Measurements from ENCODE around the gene ZNF771.
A peak's percentile ranks its signal among the peaks of the same experiment; 100 is the strongest.
"Not testable (repeated sequence)": the region's sequence is repeated elsewhere in the genome, so short reads cannot be mapped to it uniquely, and the experiment has no call there.

ZNF771 gene

GRCh38 chr16:30434852-30435251, 27.4 kb downstream of the ZNF771 start:
- no peak for DNase-seq (ENCODE audit: low spot score)

DNA sequence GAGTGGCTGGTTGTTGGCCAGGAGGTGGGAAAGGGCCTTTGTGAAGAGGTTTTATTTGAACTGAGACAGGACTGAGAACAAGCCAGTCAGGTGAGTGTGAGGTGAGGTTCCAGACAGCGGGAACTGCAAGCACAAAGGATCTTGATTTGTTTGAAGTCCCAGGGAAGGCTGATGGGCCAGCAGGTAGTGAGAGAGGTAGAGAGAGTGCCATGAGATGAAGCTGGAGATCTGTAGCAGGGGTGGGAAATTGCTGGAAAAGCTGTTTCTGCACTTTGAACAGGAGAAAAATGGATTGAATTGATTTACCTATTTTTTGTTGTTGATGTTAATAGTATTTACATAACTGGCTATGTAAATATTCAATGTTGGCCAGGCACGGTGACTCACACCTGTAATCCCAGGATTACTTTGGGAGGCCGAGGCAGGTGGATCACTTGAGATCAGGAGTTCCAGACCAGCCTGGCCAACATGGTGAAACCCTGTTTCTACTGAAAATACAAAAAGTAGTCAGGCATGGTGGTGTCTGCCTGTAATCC, 30.2 kb downstream of the ZNF771 start:
- DNase-seq (ENCODE audit: low spot score): no peak

DNA sequence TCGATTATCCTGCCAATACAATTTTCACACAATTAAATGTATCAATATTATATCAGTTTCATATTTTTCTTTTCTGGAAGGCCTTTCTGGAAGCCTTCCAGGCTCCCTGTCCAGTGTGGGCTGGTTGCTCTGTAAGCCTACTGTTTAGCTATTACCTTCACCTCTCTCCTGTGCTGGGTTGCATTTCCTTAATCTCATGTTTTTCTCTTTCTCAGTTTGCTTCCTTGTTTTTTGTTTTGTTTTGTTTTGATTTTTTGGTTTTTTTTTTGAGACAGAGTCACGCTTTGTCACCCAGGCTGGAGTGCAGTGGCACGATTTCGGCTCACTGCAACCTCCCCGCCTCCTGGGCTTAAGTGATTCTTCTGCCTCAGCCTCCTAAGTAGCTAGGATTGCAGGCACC, 31.4 kb downstream of the ZNF771 start:
- DNase-seq (ENCODE audit: low spot score): no peak

- no peak for DNase-seq (ENCODE audit: low spot score)
Measured at GRCh38 chr16:30439720-30440348, 32.4 kb downstream of the ZNF771 start.

DNA sequence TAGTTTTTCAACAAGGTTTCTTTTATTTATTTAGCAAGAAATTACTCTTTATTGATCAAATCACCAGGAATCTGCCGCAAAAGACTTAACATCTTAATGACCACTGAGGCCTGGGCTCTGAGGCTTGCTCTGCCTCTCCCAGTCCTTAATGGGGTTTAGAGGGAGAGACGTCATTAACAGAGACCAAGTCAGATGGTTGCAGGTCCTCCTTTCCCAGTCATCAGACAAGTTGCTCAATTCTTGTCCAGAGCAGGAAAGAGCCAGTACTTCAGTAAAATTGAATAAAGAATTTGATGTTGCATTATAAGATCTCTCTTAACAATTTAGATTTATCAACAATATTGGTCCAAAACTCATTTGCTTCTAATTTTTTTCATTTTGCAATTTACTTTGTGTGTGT, 36.2 kb downstream of the ZNF771 start:
- DNase-seq (ENCODE audit: low spot score): no peak

- DNase-seq (ENCODE audit: low spot score): no peak
Measured at GRCh38 chr16:30444231-30445148, 37.1 kb downstream of the ZNF771 start.

GRCh38 chr16:30445149-30445407, 37.7 kb downstream of the ZNF771 start:
- DNase-seq (ENCODE audit: low spot score): no peak

DNA sequence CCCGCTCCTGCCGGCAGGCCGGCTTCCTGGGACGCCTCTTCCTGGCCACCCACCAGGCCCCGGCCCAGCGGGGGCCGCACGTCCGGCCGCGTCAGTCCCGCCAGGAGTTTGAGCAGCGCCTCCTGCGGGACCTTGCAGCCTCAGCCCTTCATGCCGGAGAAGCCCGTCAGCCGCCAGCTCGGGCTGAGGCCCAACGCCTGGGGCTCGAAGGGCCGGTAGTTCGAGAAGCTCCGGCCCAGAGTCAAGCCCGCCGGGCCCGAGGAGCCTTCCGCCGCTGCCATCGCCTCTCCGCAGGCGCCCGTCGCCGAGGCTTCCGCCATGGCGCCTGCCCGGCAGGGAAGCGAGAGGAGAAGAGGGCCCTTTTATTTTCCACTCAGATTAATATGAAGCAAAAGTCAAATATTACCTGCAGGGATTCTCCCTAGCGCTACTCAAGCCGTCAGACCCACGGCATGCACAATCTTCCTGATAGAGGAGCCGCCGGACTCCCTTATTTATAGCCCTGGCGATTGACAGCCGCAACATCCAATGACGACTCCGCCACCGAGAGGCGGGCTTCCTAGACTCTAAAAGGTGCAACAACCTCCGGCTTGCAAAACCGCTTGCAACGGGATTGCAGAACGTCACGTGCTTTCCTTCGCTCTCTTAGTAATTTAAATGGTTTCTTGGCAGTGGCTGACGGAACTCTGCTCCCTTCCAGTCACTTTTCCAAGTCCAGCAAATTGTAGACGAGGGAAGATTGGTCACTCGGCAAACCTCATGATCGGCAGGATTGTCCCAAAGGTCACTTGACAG, 38.2 kb downstream of the ZNF771 start, which contains the start of gene SEPHS2:
TSS of gene SEPHS2 (minus strand) at position 467 of the 795 bp plus-strand sequence. CDS start at position 320, 147 bp downstream.
- peak; percentile 95 for DNase-seq (ENCODE audit: low spot score)

- no peak for DNase-seq (ENCODE audit: low spot score)
Measured at GRCh38 chr16:30446203-30446595, 38.8 kb downstream of the ZNF771 start.

DNA sequence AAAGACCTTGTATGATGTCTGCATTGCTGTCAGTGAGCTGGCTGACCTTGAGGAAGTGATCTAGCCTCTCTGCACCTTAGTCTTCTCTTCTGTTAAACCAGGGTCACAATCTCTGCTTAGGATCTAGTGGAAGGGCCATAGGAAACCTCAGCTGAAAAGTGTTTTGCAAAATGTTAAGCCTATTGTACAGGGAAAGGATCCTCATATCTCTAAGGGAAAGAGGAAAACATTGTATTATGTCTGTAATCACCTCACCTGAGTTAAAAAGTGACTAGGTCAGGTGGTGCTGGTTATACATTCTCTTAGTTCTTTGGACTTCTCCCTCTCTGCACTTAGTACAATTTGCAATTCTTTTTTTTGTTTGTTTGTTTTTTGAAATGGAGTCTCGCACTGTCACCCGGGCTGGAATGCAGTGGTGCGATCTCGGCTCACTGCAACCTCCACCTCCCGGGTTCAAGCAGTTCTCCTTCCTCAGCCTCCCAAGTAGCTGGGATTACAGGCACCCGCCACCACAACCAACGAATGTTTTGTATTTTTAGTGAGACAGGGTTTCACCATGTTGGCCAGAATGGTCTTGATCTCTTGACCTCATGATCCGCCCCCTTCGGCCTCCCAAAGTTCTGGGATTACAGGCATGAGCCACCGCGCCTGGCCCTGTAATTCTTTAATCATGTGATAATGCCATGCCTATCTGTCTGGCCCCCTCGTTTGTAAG, 40.3 kb downstream of the ZNF771 start:
- no peak for DNase-seq (ENCODE audit: low spot score)

DNA sequence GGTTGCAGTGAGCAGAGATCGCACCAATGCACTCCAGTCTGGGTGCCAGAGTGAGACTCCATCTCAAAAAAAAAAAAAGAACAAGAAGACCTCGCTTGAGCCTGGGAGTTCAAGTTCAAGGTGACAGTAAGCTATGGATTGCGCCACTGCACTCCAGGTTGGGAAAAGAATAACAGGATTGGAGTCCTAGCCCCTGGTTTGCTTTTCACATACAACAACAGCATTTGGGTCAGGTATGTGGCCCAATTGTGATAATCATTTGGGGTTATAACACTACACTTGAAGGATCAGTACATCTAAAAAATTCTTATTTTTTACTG, 41.7 kb downstream of the ZNF771 start:
- no peak for DNase-seq (ENCODE audit: low spot score)

DNA sequence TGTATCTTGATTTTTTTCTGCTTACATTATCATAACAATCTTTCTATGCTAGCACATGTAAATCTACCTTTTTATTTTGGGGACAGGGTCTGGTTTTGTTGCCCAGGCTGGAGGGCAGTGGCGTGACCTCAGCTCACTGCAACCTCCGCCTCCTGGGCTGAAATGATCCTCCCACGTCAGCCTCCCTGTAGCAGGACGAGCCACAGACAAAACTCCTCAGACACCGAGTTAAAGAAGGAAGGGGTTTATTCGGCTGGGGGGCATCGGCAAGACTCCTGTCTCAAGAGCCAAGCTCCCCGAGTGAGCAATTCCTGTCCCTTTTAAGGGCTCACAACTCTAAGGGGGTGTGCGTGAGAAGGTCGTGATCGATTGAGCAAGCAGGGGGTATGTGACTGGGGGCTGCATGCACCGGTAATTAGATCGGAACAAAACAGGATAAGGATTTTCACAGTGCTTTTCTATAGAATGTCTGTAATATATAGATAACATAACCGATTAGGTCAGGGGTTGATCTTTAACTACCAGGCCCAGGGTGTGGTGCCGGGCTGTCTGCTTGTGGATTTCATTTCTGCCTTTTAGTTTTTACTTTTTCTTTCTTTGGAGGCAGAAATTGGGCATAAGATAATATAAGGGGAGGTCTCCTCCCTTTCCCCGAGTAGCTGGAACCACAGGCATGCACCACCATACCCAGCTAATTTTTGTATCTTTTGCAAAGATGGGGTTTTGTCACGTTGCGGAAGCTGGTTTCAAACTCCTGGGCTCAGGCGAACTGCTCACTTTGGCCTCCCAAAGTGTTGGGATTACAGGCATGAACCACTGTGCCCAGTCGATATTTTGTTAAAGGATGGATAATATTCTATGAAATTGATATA, 45.5 kb downstream of the ZNF771 start:
- not testable (repeated sequence) for DNase-seq (ENCODE audit: low spot score)

DNA sequence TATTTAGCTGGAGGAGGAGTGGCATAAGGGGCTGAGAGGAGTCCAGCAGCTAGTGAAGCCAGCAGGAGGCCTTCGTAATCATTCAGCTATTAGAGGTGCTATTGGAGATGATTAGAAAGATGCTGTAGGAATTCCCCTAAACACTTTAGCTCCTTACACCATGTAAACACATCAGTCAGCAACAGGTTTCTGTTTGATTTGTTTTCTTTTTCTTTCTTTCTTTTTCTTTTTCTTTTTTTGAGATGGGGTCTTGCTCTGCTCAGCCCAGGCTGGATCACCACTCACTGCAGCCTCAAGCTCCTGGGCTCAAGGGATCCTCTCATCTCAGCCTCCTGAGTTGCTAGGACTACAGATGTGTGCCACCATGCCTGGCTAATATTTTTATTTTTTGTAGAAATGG, 48.9 kb downstream of the ZNF771 start:
- no peak for DNase-seq (ENCODE audit: low spot score)

- no peak for DNase-seq (ENCODE audit: low spot score)
Measured at GRCh38 chr16:30457256-30457655, 49.9 kb downstream of the ZNF771 start.

DNA sequence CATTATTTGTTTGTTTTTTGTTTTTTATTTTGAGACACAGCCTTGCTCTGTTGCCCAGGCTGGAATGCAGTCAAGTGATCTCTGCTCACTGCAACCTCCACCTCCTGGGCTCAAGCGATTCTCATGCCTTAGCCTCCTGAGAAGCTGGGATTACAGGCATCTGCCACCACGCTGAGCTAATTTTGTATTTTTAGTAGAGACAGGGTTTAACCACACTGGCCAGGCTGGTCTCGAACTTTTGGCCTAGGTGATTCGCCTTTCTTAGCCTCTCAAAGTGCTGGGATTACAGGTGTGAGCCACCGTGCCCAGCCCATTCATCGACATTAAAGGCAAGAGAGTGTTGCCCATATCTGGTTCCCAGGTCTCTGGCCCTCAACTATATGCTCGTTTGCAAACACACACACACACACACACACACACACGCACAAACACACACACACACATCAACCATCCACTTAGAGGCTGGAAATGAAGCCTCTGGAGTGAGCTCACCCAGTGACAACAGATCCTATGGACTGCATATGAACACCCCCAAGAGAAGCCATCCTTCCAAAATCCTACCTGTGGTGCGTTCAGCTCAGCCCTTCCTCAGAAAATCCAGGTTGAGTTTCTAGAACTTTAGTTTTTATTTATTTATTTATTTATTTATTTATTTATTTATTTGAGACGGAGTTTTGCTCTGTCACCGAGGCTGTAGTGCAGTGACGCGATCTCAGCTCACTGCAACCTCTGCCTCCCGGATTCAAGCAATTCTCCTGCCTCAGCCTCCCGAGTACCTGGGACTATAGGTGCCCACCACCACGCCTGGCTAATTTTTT, 50.5 kb downstream of the ZNF771 start:
- no peak for DNase-seq (ENCODE audit: low spot score)

- no peak for DNase-seq (ENCODE audit: low spot score)
Measured at GRCh38 chr16:30458561-30459394, 51.4 kb downstream of the ZNF771 start.

DNA sequence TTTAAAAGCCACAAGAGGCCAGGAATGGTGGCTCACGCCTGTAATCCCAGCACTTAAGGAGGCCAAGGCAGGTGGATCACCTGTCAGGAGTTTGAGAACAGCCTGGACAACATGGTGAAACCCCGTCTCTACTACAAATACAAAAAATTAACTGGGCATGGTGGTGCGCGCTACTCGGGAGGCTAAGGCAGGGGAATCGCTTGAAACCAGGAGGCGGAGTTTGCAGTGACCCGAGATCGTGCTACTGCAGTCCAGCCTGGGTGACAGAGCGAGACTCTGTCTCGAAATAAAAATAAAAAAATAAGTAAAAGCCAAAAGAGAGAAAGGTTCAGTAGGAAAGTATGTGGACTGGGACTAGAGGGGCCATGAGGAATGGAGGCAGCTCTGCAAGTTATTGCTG, 52.0 kb downstream of the ZNF771 start:
- DNase-seq (ENCODE audit: low spot score): no peak

- DNase-seq (ENCODE audit: low spot score): not testable (repeated sequence)
Measured at GRCh38 chr16:30461426-30461825, 54.0 kb downstream of the ZNF771 start.

GRCh38 chr16:30464078-30464477, 56.7 kb downstream of the ZNF771 start:
- no peak for DNase-seq (ENCODE audit: low spot score)

All from AG20443 (cell line).